ENCODE results near the gene CAMKK1.

CAMKK1 gene

GRCh38 chr17:3873862-3874261 is 19.0 kb downstream of the CAMKK1 start:
- no peak for TF ChIP-seq PAX5 (IDR thresholded peaks at IDR 0.05; ENCODE audit: insufficient read depth, low read length, severe bottlenecking)
- no peak for TF ChIP-seq POLR2AphosphoS5 (IDR thresholded peaks at IDR 0.05; ENCODE audit: low read depth, low read length)
- no peak for TF ChIP-seq TAF1 (IDR thresholded peaks at IDR 0.05; ENCODE audit: low read depth, low read length)
- no peak for TF ChIP-seq POU2F2 (IDR thresholded peaks at IDR 0.05; ENCODE audit: low read depth, low read length)
- no peak for TF ChIP-seq POLR2A (IDR thresholded peaks at IDR 0.05; ENCODE audit: low read depth, low read length)
- no peak for TF ChIP-seq SPI1 (IDR thresholded peaks at IDR 0.05; ENCODE audit: low read depth, low read length)
- DNase-seq (ENCODE audit: insufficient read length, low spot score) (no peak), FAIRE-seq (no peak)

GRCh38 chr17:3870871-3871306 is 22.0 kb downstream of the CAMKK1 start:
- FAIRE-seq (peak; percentile 77), DNase-seq (ENCODE audit: insufficient read length, low spot score) (peak; percentile 57)
- TF ChIP-seq POU2F2 (IDR thresholded peaks at IDR 0.05; ENCODE audit: low read depth, low read length) (no peak), SPI1 (IDR thresholded peaks at IDR 0.05; ENCODE audit: low read depth, low read length) (no peak), PAX5 (IDR thresholded peaks at IDR 0.05; ENCODE audit: insufficient read depth, low read length, severe bottlenecking) (no peak), POLR2AphosphoS5 (IDR thresholded peaks at IDR 0.05; ENCODE audit: low read depth, low read length) (no peak), POLR2A (IDR thresholded peaks at IDR 0.05; ENCODE audit: low read depth, low read length) (no peak), TAF1 (IDR thresholded peaks at IDR 0.05; ENCODE audit: low read depth, low read length) (no peak)

GRCh38 chr17:3867606-3868005 is 25.2 kb downstream of the CAMKK1 start:
- DNase-seq (ENCODE audit: insufficient read length, low spot score) (no peak), FAIRE-seq (no peak)
- TF ChIP-seq SPI1 (IDR thresholded peaks at IDR 0.05; ENCODE audit: low read depth, low read length) (no peak), TAF1 (IDR thresholded peaks at IDR 0.05; ENCODE audit: low read depth, low read length) (no peak), POLR2A (IDR thresholded peaks at IDR 0.05; ENCODE audit: low read depth, low read length) (no peak), PAX5 (IDR thresholded peaks at IDR 0.05; ENCODE audit: insufficient read depth, low read length, severe bottlenecking) (no peak), POU2F2 (IDR thresholded peaks at IDR 0.05; ENCODE audit: low read depth, low read length) (no peak), POLR2AphosphoS5 (IDR thresholded peaks at IDR 0.05; ENCODE audit: low read depth, low read length) (no peak)

- TF ChIP-seq POLR2AphosphoS5 (IDR thresholded peaks at IDR 0.05; ENCODE audit: low read depth, low read length), result no peak
- no peak for TF ChIP-seq SPI1 (IDR thresholded peaks at IDR 0.05; ENCODE audit: low read depth, low read length)
- no peak for TF ChIP-seq POU2F2 (IDR thresholded peaks at IDR 0.05; ENCODE audit: low read depth, low read length)
- TF ChIP-seq TAF1 (IDR thresholded peaks at IDR 0.05; ENCODE audit: low read depth, low read length), result no peak
- TF ChIP-seq POLR2A (IDR thresholded peaks at IDR 0.05; ENCODE audit: low read depth, low read length), result no peak
- no peak for TF ChIP-seq PAX5 (IDR thresholded peaks at IDR 0.05; ENCODE audit: insufficient read depth, low read length, severe bottlenecking)
- no peak for FAIRE-seq
- DNase-seq (ENCODE audit: insufficient read length, low spot score), result no peak
Measured at GRCh38 chr17:3867106-3867505, 25.7 kb downstream of the CAMKK1 start.

GRCh38 chr17:3866276-3866675 is 26.6 kb downstream of the CAMKK1 start:
- FAIRE-seq (no peak), DNase-seq (ENCODE audit: insufficient read length, low spot score) (no peak)
- TF ChIP-seq PAX5 (IDR thresholded peaks at IDR 0.05; ENCODE audit: insufficient read depth, low read length, severe bottlenecking), result no peak
- TF ChIP-seq TAF1 (IDR thresholded peaks at IDR 0.05; ENCODE audit: low read depth, low read length), result no peak
- no peak for TF ChIP-seq POU2F2 (IDR thresholded peaks at IDR 0.05; ENCODE audit: low read depth, low read length)
- no peak for TF ChIP-seq POLR2A (IDR thresholded peaks at IDR 0.05; ENCODE audit: low read depth, low read length)
- TF ChIP-seq SPI1 (IDR thresholded peaks at IDR 0.05; ENCODE audit: low read depth, low read length), result no peak
- TF ChIP-seq POLR2AphosphoS5 (IDR thresholded peaks at IDR 0.05; ENCODE audit: low read depth, low read length), result no peak

GRCh38 chr17:3865176-3865575 is 27.7 kb downstream of the CAMKK1 start:
- FAIRE-seq (no peak), DNase-seq (ENCODE audit: insufficient read length, low spot score) (no peak)
- no peak for TF ChIP-seq POLR2AphosphoS5 (IDR thresholded peaks at IDR 0.05; ENCODE audit: low read depth, low read length)
- TF ChIP-seq TAF1 (IDR thresholded peaks at IDR 0.05; ENCODE audit: low read depth, low read length), result no peak
- no peak for TF ChIP-seq SPI1 (IDR thresholded peaks at IDR 0.05; ENCODE audit: low read depth, low read length)
- TF ChIP-seq POU2F2 (IDR thresholded peaks at IDR 0.05; ENCODE audit: low read depth, low read length), result no peak
- TF ChIP-seq POLR2A (IDR thresholded peaks at IDR 0.05; ENCODE audit: low read depth, low read length), result no peak
- TF ChIP-seq PAX5 (IDR thresholded peaks at IDR 0.05; ENCODE audit: insufficient read depth, low read length, severe bottlenecking), result no peak

- TF ChIP-seq SPI1 (IDR thresholded peaks at IDR 0.05; ENCODE audit: low read depth, low read length) (no peak), POLR2A (IDR thresholded peaks at IDR 0.05; ENCODE audit: low read depth, low read length) (no peak), PAX5 (IDR thresholded peaks at IDR 0.05; ENCODE audit: insufficient read depth, low read length, severe bottlenecking) (no peak), POLR2AphosphoS5 (IDR thresholded peaks at IDR 0.05; ENCODE audit: low read depth, low read length) (no peak), POU2F2 (IDR thresholded peaks at IDR 0.05; ENCODE audit: low read depth, low read length) (no peak), TAF1 (IDR thresholded peaks at IDR 0.05; ENCODE audit: low read depth, low read length) (no peak)
- FAIRE-seq, result no peak
Measured at GRCh38 chr17:3864534-3864933, 28.3 kb downstream of the CAMKK1 start.

GRCh38 chr17:3861761-3862681 is 30.8 kb downstream of the CAMKK1 start:
- DNase-seq (ENCODE audit: insufficient read length, low spot score) (no peak), FAIRE-seq (no peak)
- TF ChIP-seq POLR2A (IDR thresholded peaks at IDR 0.05; ENCODE audit: low read depth, low read length) (no peak), SPI1 (IDR thresholded peaks at IDR 0.05; ENCODE audit: low read depth, low read length) (no peak), POLR2AphosphoS5 (IDR thresholded peaks at IDR 0.05; ENCODE audit: low read depth, low read length) (no peak), PAX5 (IDR thresholded peaks at IDR 0.05; ENCODE audit: insufficient read depth, low read length, severe bottlenecking) (no peak), TAF1 (IDR thresholded peaks at IDR 0.05; ENCODE audit: low read depth, low read length) (no peak), POU2F2 (IDR thresholded peaks at IDR 0.05; ENCODE audit: low read depth, low read length) (no peak)

More at GRCh38 chr17:3864534-3864933, 28.3 kb downstream of the CAMKK1 start:
- no peak for DNase-seq (ENCODE audit: insufficient read length, low spot score)

GRCh38 chr17:3860939-3861700 is 31.7 kb downstream of the CAMKK1 start:
- FAIRE-seq (no peak), DNase-seq (ENCODE audit: insufficient read length, low spot score) (no peak)
- TF ChIP-seq POLR2A (IDR thresholded peaks at IDR 0.05; ENCODE audit: low read depth, low read length), result no peak
- TF ChIP-seq TAF1 (IDR thresholded peaks at IDR 0.05; ENCODE audit: low read depth, low read length), result no peak
- TF ChIP-seq POLR2AphosphoS5 (IDR thresholded peaks at IDR 0.05; ENCODE audit: low read depth, low read length), result no peak
- no peak for TF ChIP-seq PAX5 (IDR thresholded peaks at IDR 0.05; ENCODE audit: insufficient read depth, low read length, severe bottlenecking)
- TF ChIP-seq POU2F2 (IDR thresholded peaks at IDR 0.05; ENCODE audit: low read depth, low read length), result no peak
- no peak for TF ChIP-seq SPI1 (IDR thresholded peaks at IDR 0.05; ENCODE audit: low read depth, low read length)

Measured in GM12891 (cell line).